ENCODE measurements around the gene EIF5A2.

Gene EIF5A2

DNA sequence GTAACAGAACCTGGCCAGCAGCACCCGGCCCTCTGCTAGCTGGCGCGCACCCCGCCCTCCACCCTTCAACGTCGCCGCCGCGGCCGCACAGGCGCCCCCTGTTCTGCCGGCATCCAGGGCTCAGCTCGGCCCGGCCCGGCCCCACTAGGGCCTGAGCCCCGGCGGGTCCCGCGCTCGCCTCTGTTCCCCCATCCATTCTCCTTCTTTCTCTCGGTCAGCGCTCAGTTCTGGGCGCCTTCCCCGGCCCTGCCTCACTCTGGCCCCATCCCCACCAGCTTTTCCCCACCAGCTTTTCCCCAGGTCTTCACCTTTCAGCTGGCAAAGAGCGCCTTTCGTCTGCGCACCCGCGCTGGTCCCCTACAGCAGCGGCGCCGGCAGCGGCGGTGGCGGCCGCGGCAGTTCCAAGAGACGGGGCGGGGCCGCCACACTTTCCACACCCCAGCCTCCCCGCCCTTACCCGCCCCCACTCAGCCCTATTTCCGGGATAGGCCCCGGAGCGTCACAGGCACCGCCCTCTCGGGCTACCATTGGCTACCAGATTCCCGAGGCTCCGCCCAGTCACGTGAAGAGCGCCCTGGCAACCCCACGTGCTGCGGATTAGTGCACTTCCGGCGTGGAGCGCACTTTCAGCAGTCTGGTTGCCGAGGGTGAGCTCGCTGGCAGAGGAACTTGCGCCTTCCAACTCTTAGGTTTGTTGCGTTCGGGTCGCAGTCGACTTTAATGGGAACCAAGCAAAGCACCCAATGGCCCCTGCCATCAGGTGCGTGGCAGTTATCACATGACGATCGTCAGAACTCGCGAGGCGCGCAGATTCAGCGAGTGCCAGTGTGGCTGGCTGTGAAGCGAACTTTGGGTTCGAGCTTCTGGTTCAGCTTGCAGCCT is at the start of gene EIF5A2:
TSS of gene EIF5A2 (minus strand) at position 403 of the 882 bp plus-strand sequence. CDS start 831 bp downstream, outside the sequence.
- peak within 1 kb of the TSS; percentile 80 for H3K4me3 ChIP-seq (ENCODE audit: low read depth, low read length)
- DNase-seq (ENCODE audit: low read depth) = peak; percentile 98
- TF ChIP-seq POLR2A (IDR thresholded peaks at IDR 0.05; ENCODE audit: extremely low read depth, insufficient read length) = peak; percentile 85
- TF ChIP-seq MAX (IDR thresholded peaks at IDR 0.05; ENCODE audit: low read depth, low read length) = peak; percentile 98
- peak; percentile 96 for TF ChIP-seq MYC (IDR thresholded peaks at IDR 0.05; ENCODE audit: low read depth, low read length)
- TF ChIP-seq, protein P1, sequence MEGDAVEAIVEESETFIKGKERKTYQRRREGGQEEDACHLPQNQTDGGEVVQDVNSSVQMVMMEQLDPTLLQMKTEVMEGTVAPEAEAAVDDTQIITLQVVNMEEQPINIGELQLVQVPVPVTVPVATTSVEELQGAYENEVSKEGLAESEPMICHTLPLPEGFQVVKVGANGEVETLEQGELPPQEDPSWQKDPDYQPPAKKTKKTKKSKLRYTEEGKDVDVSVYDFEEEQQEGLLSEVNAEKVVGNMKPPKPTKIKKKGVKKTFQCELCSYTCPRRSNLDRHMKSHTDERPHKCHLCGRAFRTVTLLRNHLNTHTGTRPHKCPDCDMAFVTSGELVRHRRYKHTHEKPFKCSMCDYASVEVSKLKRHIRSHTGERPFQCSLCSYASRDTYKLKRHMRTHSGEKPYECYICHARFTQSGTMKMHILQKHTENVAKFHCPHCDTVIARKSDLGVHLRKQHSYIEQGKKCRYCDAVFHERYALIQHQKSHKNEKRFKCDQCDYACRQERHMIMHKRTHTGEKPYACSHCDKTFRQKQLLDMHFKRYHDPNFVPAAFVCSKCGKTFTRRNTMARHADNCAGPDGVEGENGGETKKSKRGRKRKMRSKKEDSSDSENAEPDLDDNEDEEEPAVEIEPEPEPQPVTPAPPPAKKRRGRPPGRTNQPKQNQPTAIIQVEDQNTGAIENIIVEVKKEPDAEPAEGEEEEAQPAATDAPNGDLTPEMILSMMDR (IDR thresholded peaks at IDR 0.05; ENCODE audit: low read depth, low read length) = no peak

- no peak overlapping the region for H3K4me3 ChIP-seq (ENCODE audit: low read depth, low read length)
- TF ChIP-seq MYC (IDR thresholded peaks at IDR 0.05; ENCODE audit: low read depth, low read length) (no peak), POLR2A (IDR thresholded peaks at IDR 0.05; ENCODE audit: extremely low read depth, insufficient read length) (no peak), MAX (IDR thresholded peaks at IDR 0.05; ENCODE audit: low read depth, low read length) (no peak)
- TF ChIP-seq, protein P1 (IDR thresholded peaks at IDR 0.05; ENCODE audit: low read depth, low read length) = no peak
- no peak for DNase-seq (ENCODE audit: low read depth)
Observed at GRCh38 chr3:170956647-170957046, 48.2 kb upstream of the EIF5A2 start.

DNA sequence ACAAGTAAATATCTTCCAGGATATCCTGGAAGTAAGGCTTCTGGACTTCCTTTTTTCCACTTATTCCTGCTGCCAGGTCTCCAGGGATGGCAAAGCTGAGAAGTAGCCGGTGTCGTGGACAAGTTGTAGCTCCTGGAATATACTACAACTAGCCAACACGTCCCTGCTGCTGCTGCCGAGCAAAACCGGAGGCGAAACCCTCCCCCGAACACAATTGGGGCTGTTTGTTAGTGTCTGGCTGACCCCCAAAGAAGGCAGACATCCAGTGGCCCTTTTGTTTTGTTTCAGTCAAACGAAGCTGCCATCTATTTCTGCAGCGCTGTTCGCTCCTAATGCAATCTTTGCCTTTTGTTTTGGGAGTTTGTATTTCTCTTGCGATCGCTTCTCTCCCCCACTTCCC is 45.3 kb upstream of the EIF5A2 start:
- DNase-seq (ENCODE audit: low read depth) = no peak
- TF ChIP-seq POLR2A (IDR thresholded peaks at IDR 0.05; ENCODE audit: extremely low read depth, insufficient read length) (no peak), MYC (IDR thresholded peaks at IDR 0.05; ENCODE audit: low read depth, low read length) (no peak), MAX (IDR thresholded peaks at IDR 0.05; ENCODE audit: low read depth, low read length) (no peak)
- TF ChIP-seq, protein P1 (IDR thresholded peaks at IDR 0.05; ENCODE audit: low read depth, low read length) = no peak
- H3K4me3 ChIP-seq (ENCODE audit: low read depth, low read length) = no peak overlapping the region

- H3K4me3 ChIP-seq (ENCODE audit: low read depth, low read length) = no peak overlapping the region
- DNase-seq (ENCODE audit: low read depth) = no peak
- TF ChIP-seq, protein P1 (IDR thresholded peaks at IDR 0.05; ENCODE audit: low read depth, low read length) = no peak
- TF ChIP-seq MYC (IDR thresholded peaks at IDR 0.05; ENCODE audit: low read depth, low read length) = no peak
Observed at GRCh38 chr3:170953229-170953628, 44.8 kb upstream of the EIF5A2 start.

DNA sequence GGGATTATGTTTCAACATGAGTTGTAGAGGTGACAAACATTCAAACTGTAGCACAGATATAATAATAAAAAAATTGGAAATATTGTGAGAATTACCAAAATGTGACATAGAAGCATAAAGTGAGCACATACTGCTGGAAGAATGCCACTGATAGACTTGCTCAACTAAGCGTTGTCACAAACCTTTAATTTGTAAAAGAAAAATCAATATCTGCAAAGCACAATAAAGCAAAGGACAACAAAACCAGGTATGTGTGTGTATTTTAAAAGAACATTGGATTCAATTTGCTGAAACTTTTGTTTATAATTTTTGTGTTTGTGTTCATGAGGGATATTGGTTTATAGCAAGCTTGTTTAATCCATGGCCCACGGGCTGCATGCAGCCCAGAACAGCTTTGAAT is 40.8 kb upstream of the EIF5A2 start:
- no peak for TF ChIP-seq MYC (IDR thresholded peaks at IDR 0.05; ENCODE audit: low read depth, low read length)
- no peak for TF ChIP-seq POLR2A (IDR thresholded peaks at IDR 0.05; ENCODE audit: extremely low read depth, insufficient read length)
- TF ChIP-seq, protein P1 (IDR thresholded peaks at IDR 0.05; ENCODE audit: low read depth, low read length) = no peak
- TF ChIP-seq MAX (IDR thresholded peaks at IDR 0.05; ENCODE audit: low read depth, low read length) = no peak
- DNase-seq (ENCODE audit: low read depth) = no peak
- H3K4me3 ChIP-seq (ENCODE audit: low read depth, low read length) = no peak overlapping the region
